PC-3 (cell line): ENCODE data around the gene BEND5.

Experiments used
- EZH2 ChIP-seq: fragments of 300-600 bp; sonication (generic); IDR thresholded peaks from one replicate; pipeline ENCODE4 v1.6.1; 2017; ENCODE audit warnings: antibody characterized with exemption, mild to moderate bottlenecking, low read length; ENCODE audit not compliant: unreplicated experiment
- TF ChIP-seq, protein P1 (sequence below): fragments of 300-600 bp; sonication (generic); conservative IDR thresholded peaks from 2 replicates; pipeline ENCODE4 v1.5.1; 2017; ENCODE audit warnings: antibody characterized with exemption, low read depth, mild to moderate bottlenecking, low read length

DNA sequence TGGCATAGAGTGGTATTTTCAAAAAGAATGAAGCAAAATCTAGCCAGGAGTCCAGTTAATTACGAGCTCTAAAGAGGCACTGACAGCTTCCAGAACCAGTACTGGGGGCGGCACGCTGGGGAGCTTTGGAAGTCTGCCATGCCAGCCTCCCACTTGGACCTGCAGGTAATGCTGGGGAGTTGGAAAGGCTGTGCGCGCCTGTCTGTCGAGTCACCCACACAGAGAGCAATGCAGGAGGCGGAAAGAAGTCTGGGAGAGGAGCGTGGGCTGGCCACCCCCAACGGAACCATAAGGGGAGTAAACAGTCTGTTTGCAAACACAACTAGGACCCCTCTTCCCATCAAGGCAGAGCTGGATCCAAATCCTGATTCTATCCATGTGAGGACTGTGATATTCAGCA, 84.5 kb downstream of the BEND5 start:
- no peak for TF ChIP-seq EZH2
- TF ChIP-seq, protein P1, sequence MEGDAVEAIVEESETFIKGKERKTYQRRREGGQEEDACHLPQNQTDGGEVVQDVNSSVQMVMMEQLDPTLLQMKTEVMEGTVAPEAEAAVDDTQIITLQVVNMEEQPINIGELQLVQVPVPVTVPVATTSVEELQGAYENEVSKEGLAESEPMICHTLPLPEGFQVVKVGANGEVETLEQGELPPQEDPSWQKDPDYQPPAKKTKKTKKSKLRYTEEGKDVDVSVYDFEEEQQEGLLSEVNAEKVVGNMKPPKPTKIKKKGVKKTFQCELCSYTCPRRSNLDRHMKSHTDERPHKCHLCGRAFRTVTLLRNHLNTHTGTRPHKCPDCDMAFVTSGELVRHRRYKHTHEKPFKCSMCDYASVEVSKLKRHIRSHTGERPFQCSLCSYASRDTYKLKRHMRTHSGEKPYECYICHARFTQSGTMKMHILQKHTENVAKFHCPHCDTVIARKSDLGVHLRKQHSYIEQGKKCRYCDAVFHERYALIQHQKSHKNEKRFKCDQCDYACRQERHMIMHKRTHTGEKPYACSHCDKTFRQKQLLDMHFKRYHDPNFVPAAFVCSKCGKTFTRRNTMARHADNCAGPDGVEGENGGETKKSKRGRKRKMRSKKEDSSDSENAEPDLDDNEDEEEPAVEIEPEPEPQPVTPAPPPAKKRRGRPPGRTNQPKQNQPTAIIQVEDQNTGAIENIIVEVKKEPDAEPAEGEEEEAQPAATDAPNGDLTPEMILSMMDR, result no peak
